NB4 (cell line): ENCODE measurements around the gene SPATA24.

Experiments used
- POLR2A ChIP-seq: IDR thresholded peaks from 2 replicates; pipeline ENCODE4 v1.6.1; 2011; ENCODE audit warnings: mild to moderate bottlenecking; ENCODE audit not compliant: insufficient read length; ENCODE audit errors: extremely low read depth
- TF ChIP-seq, protein P1 (sequence below): IDR thresholded peaks from one replicate; pipeline ENCODE4 v1.5.1; 2012; ENCODE audit warnings: low read depth, low read length
- TF ChIP-seq, protein P2 (sequence below): IDR thresholded peaks from 2 replicates; pipeline ENCODE4 v1.6.1; 2011; ENCODE audit warnings: low read depth, low read length

DNA sequence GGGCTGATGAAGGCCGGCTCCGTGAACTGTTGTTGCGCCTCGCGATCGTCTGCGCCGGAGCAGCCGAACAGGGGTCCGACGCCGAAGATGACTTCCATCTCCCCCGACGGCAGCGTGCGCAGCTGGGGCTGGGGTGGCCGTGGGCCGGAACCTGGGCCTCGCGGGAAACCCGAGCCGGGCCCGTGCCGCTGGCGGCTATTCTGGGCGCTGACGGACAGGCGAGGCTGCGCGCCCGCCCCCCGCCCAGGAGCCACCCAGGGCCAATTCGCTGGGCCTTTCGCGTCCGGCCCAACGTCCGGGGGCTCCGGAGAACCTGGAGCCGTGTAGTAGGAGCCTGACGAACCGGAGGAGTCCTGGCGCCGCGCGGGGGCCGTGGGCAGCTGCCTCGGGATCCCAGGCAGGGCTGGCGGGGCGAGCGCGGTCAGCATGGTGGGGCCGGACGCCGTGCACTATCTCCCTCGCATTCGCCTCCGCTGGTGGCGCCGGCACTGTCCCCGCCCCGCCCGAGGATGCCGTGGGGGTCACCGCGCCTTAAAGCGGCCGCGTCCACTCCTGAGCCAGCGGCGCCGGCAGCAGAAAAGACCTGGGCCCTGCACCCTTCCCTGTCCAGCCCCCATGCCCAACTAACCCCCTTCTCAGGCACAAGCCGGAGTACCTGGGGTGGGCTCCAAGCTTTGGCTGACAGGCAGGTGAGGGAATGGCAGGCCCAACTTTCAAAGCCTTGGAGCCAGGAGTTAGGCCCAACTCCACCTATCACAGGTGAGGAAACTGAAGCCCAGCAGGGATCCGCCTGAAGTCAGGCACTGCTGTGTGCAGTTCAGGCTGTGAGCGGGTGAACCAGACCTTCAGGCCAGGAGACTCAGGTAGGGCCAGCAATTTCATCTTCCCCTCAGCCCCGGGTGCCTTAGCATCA lies 9.0 kb downstream of the SPATA24 start, which contains the start of gene PROB1:
- TF ChIP-seq, protein P1, sequence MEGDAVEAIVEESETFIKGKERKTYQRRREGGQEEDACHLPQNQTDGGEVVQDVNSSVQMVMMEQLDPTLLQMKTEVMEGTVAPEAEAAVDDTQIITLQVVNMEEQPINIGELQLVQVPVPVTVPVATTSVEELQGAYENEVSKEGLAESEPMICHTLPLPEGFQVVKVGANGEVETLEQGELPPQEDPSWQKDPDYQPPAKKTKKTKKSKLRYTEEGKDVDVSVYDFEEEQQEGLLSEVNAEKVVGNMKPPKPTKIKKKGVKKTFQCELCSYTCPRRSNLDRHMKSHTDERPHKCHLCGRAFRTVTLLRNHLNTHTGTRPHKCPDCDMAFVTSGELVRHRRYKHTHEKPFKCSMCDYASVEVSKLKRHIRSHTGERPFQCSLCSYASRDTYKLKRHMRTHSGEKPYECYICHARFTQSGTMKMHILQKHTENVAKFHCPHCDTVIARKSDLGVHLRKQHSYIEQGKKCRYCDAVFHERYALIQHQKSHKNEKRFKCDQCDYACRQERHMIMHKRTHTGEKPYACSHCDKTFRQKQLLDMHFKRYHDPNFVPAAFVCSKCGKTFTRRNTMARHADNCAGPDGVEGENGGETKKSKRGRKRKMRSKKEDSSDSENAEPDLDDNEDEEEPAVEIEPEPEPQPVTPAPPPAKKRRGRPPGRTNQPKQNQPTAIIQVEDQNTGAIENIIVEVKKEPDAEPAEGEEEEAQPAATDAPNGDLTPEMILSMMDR: no peak
- TF ChIP-seq POLR2A: no peak
- TF ChIP-seq, protein P2, sequence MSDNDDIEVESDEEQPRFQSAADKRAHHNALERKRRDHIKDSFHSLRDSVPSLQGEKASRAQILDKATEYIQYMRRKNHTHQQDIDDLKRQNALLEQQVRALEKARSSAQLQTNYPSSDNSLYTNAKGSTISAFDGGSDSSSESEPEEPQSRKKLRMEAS: no peak
